WTC11 (cell line): ENCODE data around the gene ADGRB2. TPM values are rescaled to one million over a fixed set of nuclear protein-coding genes. Genes with fewer than 3 reads are reported as not detected.

Experiments
- ATAC-seq: fragments of 200-7000 bp; cut with Tn5 transposase; 2 replicates; pipeline ENCODE4 v1.10.0; 2021; ENCODE audit warnings: mild to moderate bottlenecking, moderate library complexity
- CTCF ChIA-PET: fragments of 300-600 bp; sonication (Branson Sonifier 250); formaldehyde crosslinking; loops from one replicate; lab custom pipeline; 2021; ENCODE audit warnings: antibody characterized with exemption; lab: Charles Lee
- POLR2A ChIA-PET: fragments of 350-600 bp; sonication (Branson Sonifier 250); formaldehyde crosslinking; loops from one replicate; lab custom pipeline; 2021; ENCODE audit warnings: antibody characterized with exemption; lab: Charles Lee
- DNase-seq: peaks from one replicate; pipeline ENCODE4 v3.0.0; 2021; ENCODE audit warnings: low spot score
- H3K27ac Mint-ChIP-seq: 2 replicates; pipeline ENCODE4 v1.8.0; 2021; ENCODE audit warnings: mixed read lengths
- H3K27me3 Mint-ChIP-seq: 2 replicates; pipeline ENCODE4 v1.8.0; 2021; ENCODE audit warnings: low read depth, mild to moderate bottlenecking, moderate library complexity, mixed read lengths
- H3K36me3 Mint-ChIP-seq: 2 replicates; pipeline ENCODE4 v1.8.0; 2021; ENCODE audit warnings: mixed read lengths
- H3K4me1 Mint-ChIP-seq: 2 replicates; pipeline ENCODE4 v1.8.0; 2022; ENCODE audit warnings: mixed read lengths
- H3K4me3 Mint-ChIP-seq: 2 replicates; pipeline ENCODE4 v1.8.0; 2021; ENCODE audit warnings: mild to moderate bottlenecking, moderate library complexity, mixed read lengths
- H3K9me3 Mint-ChIP-seq: 2 replicates; pipeline ENCODE4 v1.8.0; 2021; ENCODE audit warnings: mixed read lengths
- ATF2 ChIP-seq: sonication (generic); formaldehyde crosslinking; IDR thresholded peaks from 2 replicates; pipeline ENCODE4 v1.8.1; 2022; ENCODE audit warnings: low read depth, missing genetic modification reagents, borderline replicate concordance
- CTCF ChIP-seq: fragments of 200-600 bp; IDR thresholded peaks from 2 replicates; pipeline ENCODE4 v1.8.0; 2022; ENCODE audit warnings: antibody characterized with exemption
- ETV6 ChIP-seq: sonication (generic); formaldehyde crosslinking; IDR thresholded peaks from 2 replicates; pipeline ENCODE4 v1.8.1; 2022; ENCODE audit warnings: mild to moderate bottlenecking, missing genetic modification reagents
- FOXK1 ChIP-seq: sonication (generic); formaldehyde crosslinking; IDR thresholded peaks from 2 replicates; pipeline ENCODE4 v1.8.0; 2022; ENCODE audit warnings: mild to moderate bottlenecking, moderate library complexity, missing genetic modification reagents
- GABPB1 ChIP-seq: sonication (generic); formaldehyde crosslinking; IDR thresholded peaks from 2 replicates; pipeline ENCODE4 v1.8.1; 2023; ENCODE audit warnings: mild to moderate bottlenecking, missing genetic modification reagents
- IRF2 ChIP-seq: sonication (generic); formaldehyde crosslinking; IDR thresholded peaks from 2 replicates; pipeline ENCODE4 v1.8.0; 2022; ENCODE audit warnings: low read depth, missing genetic modification reagents, borderline replicate concordance
- MYBL2 ChIP-seq: sonication (generic); formaldehyde crosslinking; IDR thresholded peaks from 2 replicates; pipeline ENCODE4 v1.8.1; 2023; ENCODE audit warnings: mild to moderate bottlenecking, moderate library complexity, missing genetic modification reagents
- NR2C2 ChIP-seq: sonication (generic); formaldehyde crosslinking; IDR thresholded peaks from 2 replicates; pipeline ENCODE4 v1.8.0; 2022; ENCODE audit warnings: mild to moderate bottlenecking, missing genetic modification reagents
- NR3C1 ChIP-seq: sonication (generic); formaldehyde crosslinking; conservative IDR thresholded peaks from 2 replicates; pipeline ENCODE4 v1.8.1; 2023; ENCODE audit warnings: low read depth, mild to moderate bottlenecking, missing genetic modification reagents
- PRRX2 ChIP-seq: fragments of 250-450 bp; sonication (Bioruptor Pico); IDR thresholded peaks from 2 replicates; pipeline ENCODE4 v1.8.0; 2021; ENCODE audit warnings: mild to moderate bottlenecking
- SMAD4 ChIP-seq: sonication (generic); formaldehyde crosslinking; IDR thresholded peaks from 2 replicates; pipeline ENCODE4 v1.8.0; 2022; ENCODE audit warnings: mild to moderate bottlenecking, missing genetic modification reagents
- SP1 ChIP-seq: sonication (generic); formaldehyde crosslinking; conservative IDR thresholded peaks from 2 replicates; pipeline ENCODE4 v1.8.1; 2022; ENCODE audit warnings: missing genetic modification reagents
- USF2 ChIP-seq: sonication (generic); formaldehyde crosslinking; IDR thresholded peaks from 2 replicates; pipeline ENCODE4 v1.8.1; 2023; ENCODE audit warnings: mild to moderate bottlenecking, missing genetic modification reagents, moderate library complexity
- ZNF219 ChIP-seq: sonication (generic); formaldehyde crosslinking; IDR thresholded peaks from 2 replicates; pipeline ENCODE4 v1.8.0; 2023; ENCODE audit warnings: missing genetic modification reagents, mild to moderate bottlenecking, borderline replicate concordance
- ZNF232 ChIP-seq: sonication (generic); formaldehyde crosslinking; IDR thresholded peaks from 2 replicates; pipeline ENCODE4 v1.8.0; 2022; ENCODE audit warnings: mild to moderate bottlenecking, missing genetic modification reagents
- ZNF263 ChIP-seq: sonication (generic); formaldehyde crosslinking; IDR thresholded peaks from 2 replicates; pipeline ENCODE4 v1.8.1; 2022; ENCODE audit warnings: low read depth, mild to moderate bottlenecking, moderate library complexity, missing genetic modification reagents
- ZNF416 ChIP-seq: fragments of 250-450 bp; sonication (Bioruptor Pico); IDR thresholded peaks from 2 replicates; pipeline ENCODE4 v1.9.0; 2021; ENCODE audit warnings: mild to moderate bottlenecking, inconsistent platforms
- ZNF423 ChIP-seq: fragments of 250-450 bp; sonication (Bioruptor Pico); IDR thresholded peaks from 2 replicates; pipeline ENCODE4 v2.1.2; 2022; ENCODE audit warnings: mild to moderate bottlenecking, moderate library complexity
- total RNA-seq: library from RNA; stranded (reverse); gene quantifications from 3 replicates; pipeline ENCODE4 v1.2.3, GENCODE V29; 2021
- TF ChIP-seq, protein P1 (sequence below): sonication (generic); formaldehyde crosslinking; IDR thresholded peaks from 2 replicates; pipeline ENCODE4 v1.8.0; 2022; ENCODE audit warnings: mild to moderate bottlenecking, missing genetic modification reagents
- TF ChIP-seq, protein P2 (sequence below): sonication (generic); formaldehyde crosslinking; IDR thresholded peaks from 2 replicates; pipeline ENCODE4 v1.8.1; 2022; ENCODE audit warnings: missing genetic modification reagents, borderline replicate concordance
- TF ChIP-seq, protein P3 (sequence below): sonication (generic); formaldehyde crosslinking; IDR thresholded peaks from 2 replicates; pipeline ENCODE4 v1.8.0; 2023; ENCODE audit warnings: missing genetic modification reagents, mild to moderate bottlenecking, borderline replicate concordance
- TF ChIP-seq, protein P4 (sequence below): sonication (generic); formaldehyde crosslinking; IDR thresholded peaks from 2 replicates; pipeline ENCODE4 v1.8.0; 2022; ENCODE audit warnings: missing genetic modification reagents

ADGRB2 gene
- total RNA-seq, 1 experiment from 2014 or later: 39.3 TPM

DNA sequence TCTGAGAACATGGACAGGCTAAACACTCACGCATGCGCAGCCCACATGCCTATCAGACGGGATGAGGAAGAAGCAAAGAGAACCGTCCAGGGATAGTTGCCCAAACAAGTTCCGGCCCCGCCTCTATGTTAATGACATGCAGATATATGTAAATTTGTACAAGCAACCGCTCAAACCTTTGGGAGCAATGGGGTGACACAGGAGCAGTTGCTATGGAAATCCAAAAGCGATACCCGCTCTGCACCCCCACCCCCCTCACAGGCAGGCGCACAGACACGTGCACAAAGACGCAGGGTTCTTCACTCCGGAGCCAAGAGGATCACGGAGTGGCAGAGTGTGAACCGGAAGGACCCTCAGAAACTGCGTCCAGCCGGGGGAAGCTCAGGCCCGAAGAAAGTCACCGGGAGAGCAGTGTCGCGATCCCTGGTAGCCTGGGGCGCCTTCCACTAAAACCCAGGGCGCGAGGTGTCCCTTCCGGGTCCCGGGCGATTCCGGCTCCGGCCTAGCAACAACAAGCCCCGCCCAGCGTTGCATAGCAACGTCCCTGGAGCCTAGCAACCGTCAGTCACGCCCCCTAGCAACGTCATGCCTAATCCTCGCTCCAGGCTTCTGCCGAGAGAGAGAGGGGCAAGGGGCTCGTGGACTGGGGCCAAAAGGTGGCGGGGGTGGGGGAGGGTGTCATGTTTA is 24.1 kb upstream of the ADGRB2 start:
- ChIA-PET CTCF (interaction anchor here (0.6 to 4.7 kb wide), 69 partner anchors 10 to 486 kb away, joined by 3 to 282 read pairs (median 8); partner anchors contain the start of genes ADGRB2, COL16A1, PEF1 and PTP4A2), POLR2A (interaction anchor here (1.1 to 1.5 kb wide), 4 partner anchors 25 to 73 kb away, joined by 4 to 13 read pairs (median 6); no protein-coding TSS in a partner anchor)
- H3K27me3 Mint-ChIP-seq: no peaks in the 10 kb centered on the region
- ATAC-seq (peak; percentile 67), DNase-seq (peak; percentile 97)
- no peaks in the 10 kb centered on the region for H3K36me3 Mint-ChIP-seq
- H3K27ac Mint-ChIP-seq: peak overlapping the region; percentile 93
- H3K9me3 Mint-ChIP-seq: no peaks in the 10 kb centered on the region
- peaks cover 12% of the 10 kb centered on the region for H3K4me1 Mint-ChIP-seq
- H3K4me3 Mint-ChIP-seq: peak overlapping the region; percentile 83
- no peak for TF ChIP-seq NR3C1 (CRISPR knock-in tag)
- 0 out of 2 replicates have a peak, but pooled peaks have one; percentile 51 for TF ChIP-seq FOXK1 (CRISPR knock-in tag)
- TF ChIP-seq, protein P1, sequence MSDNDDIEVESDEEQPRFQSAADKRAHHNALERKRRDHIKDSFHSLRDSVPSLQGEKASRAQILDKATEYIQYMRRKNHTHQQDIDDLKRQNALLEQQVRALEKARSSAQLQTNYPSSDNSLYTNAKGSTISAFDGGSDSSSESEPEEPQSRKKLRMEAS: peak; percentile 77; the same call in 1 of the 2 replicates
- TF ChIP-seq USF2: no peak
- no peak for TF ChIP-seq GABPB1
- TF ChIP-seq ZNF263: no peak
- TF ChIP-seq, protein P2, sequence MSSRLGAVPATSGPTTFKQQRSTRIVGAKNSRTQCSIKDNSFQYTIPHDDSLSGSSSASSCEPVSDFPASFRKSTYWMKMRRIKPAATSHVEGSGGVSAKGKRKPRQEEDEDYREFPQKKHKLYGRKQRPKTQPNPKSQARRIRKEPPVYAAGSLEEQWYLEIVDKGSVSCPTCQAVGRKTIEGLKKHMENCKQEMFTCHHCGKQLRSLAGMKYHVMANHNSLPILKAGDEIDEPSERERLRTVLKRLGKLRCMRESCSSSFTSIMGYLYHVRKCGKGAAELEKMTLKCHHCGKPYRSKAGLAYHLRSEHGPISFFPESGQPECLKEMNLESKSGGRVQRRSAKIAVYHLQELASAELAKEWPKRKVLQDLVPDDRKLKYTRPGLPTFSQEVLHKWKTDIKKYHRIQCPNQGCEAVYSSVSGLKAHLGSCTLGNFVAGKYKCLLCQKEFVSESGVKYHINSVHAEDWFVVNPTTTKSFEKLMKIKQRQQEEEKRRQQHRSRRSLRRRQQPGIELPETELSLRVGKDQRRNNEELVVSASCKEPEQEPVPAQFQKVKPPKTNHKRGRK (CRISPR knock-in tag): no peak
- no peak for TF ChIP-seq ZNF423
- TF ChIP-seq PRRX2 (CRISPR knock-in tag): no peak
- no peak for TF ChIP-seq CTCF
- TF ChIP-seq NR2C2 (CRISPR knock-in tag): no peak
- TF ChIP-seq ZNF219 (CRISPR knock-in tag): no peak
- no peak for TF ChIP-seq MYBL2 (CRISPR knock-in tag)
- no peak for TF ChIP-seq ETV6 (CRISPR knock-in tag)
- TF ChIP-seq, protein P3, sequence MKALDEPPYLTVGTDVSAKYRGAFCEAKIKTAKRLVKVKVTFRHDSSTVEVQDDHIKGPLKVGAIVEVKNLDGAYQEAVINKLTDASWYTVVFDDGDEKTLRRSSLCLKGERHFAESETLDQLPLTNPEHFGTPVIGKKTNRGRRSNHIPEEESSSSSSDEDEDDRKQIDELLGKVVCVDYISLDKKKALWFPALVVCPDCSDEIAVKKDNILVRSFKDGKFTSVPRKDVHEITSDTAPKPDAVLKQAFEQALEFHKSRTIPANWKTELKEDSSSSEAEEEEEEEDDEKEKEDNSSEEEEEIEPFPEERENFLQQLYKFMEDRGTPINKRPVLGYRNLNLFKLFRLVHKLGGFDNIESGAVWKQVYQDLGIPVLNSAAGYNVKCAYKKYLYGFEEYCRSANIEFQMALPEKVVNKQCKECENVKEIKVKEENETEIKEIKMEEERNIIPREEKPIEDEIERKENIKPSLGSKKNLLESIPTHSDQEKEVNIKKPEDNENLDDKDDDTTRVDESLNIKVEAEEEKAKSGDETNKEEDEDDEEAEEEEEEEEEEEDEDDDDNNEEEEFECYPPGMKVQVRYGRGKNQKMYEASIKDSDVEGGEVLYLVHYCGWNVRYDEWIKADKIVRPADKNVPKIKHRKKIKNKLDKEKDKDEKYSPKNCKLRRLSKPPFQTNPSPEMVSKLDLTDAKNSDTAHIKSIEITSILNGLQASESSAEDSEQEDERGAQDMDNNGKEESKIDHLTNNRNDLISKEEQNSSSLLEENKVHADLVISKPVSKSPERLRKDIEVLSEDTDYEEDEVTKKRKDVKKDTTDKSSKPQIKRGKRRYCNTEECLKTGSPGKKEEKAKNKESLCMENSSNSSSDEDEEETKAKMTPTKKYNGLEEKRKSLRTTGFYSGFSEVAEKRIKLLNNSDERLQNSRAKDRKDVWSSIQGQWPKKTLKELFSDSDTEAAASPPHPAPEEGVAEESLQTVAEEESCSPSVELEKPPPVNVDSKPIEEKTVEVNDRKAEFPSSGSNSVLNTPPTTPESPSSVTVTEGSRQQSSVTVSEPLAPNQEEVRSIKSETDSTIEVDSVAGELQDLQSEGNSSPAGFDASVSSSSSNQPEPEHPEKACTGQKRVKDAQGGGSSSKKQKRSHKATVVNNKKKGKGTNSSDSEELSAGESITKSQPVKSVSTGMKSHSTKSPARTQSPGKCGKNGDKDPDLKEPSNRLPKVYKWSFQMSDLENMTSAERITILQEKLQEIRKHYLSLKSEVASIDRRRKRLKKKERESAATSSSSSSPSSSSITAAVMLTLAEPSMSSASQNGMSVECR: peak; percentile 53; the same call in 1 of the 2 replicates
- no peak for TF ChIP-seq ATF2 (CRISPR knock-in tag)
- TF ChIP-seq SMAD4 (CRISPR knock-in tag): no peak
- TF ChIP-seq, protein P4, sequence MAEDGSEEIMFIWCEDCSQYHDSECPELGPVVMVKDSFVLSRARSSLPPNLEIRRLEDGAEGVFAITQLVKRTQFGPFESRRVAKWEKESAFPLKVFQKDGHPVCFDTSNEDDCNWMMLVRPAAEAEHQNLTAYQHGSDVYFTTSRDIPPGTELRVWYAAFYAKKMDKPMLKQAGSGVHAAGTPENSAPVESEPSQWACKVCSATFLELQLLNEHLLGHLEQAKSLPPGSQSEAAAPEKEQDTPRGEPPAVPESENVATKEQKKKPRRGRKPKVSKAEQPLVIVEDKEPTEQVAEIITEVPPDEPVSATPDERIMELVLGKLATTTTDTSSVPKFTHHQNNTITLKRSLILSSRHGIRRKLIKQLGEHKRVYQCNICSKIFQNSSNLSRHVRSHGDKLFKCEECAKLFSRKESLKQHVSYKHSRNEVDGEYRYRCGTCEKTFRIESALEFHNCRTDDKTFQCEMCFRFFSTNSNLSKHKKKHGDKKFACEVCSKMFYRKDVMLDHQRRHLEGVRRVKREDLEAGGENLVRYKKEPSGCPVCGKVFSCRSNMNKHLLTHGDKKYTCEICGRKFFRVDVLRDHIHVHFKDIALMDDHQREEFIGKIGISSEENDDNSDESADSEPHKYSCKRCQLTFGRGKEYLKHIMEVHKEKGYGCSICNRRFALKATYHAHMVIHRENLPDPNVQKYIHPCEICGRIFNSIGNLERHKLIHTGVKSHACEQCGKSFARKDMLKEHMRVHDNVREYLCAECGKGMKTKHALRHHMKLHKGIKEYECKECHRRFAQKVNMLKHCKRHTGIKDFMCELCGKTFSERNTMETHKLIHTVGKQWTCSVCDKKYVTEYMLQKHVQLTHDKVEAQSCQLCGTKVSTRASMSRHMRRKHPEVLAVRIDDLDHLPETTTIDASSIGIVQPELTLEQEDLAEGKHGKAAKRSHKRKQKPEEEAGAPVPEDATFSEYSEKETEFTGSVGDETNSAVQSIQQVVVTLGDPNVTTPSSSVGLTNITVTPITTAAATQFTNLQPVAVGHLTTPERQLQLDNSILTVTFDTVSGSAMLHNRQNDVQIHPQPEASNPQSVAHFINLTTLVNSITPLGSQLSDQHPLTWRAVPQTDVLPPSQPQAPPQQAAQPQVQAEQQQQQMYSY (CRISPR knock-in tag): no peak
- TF ChIP-seq IRF2 (CRISPR knock-in tag): no peak
- TF ChIP-seq SP1: peak; percentile 39; the same call in 1 of the 2 replicates
- peak; percentile 37; the same call in 1 of the 2 replicates for TF ChIP-seq ZNF232 (CRISPR knock-in tag)
- no peak for TF ChIP-seq ZNF416 (CRISPR knock-in tag)
